NCI-H2171 treated with DMSO at 0.1 percent for 48 hours (cell line): Measurements from ENCODE around the gene TSNAX.
"Not testable (repeated sequence)": the region's sequence is repeated elsewhere in the genome, so short reads cannot be mapped to it uniquely, and the experiment has no call there.

Source experiments
- DNase-seq: peaks from one replicate; lab custom pipeline; 2025; lab: John Stamatoyannopoulos, UW

The TSNAX gene

GRCh38 chr1:231528172-231529029 lies at the start of gene TSNAX:
Gene TSNAX (plus strand): TSS chr1:231528669. CDS start chr1:231528811, 142 bp downstream.
- peak; percentile 94 for DNase-seq

GRCh38 chr1:231478811-231479210 lies 49.7 kb upstream of the TSNAX start:
- no peak for DNase-seq

GRCh38 chr1:231480008-231480407 lies 48.5 kb upstream of the TSNAX start:
- no peak for DNase-seq

GRCh38 chr1:231481289-231481688 lies 47.2 kb upstream of the TSNAX start:
- no peak for DNase-seq

GRCh38 chr1:231485029-231485784 lies 43.3 kb upstream of the TSNAX start:
- no peak for DNase-seq

- peak; percentile 35 for DNase-seq
Measured at GRCh38 chr1:231487019-231487418, 41.5 kb upstream of the TSNAX start.

GRCh38 chr1:231487910-231488309 lies 40.6 kb upstream of the TSNAX start:
- no peak for DNase-seq

GRCh38 chr1:231493421-231494185 lies 34.9 kb upstream of the TSNAX start:
- DNase-seq: no peak

- no peak for DNase-seq
Measured at GRCh38 chr1:231494439-231495110, 33.9 kb upstream of the TSNAX start.

GRCh38 chr1:231497629-231498152 lies 30.8 kb upstream of the TSNAX start:
- no peak for DNase-seq

GRCh38 chr1:231499148-231499763 lies 29.2 kb upstream of the TSNAX start:
- no peak for DNase-seq

- no peak for DNase-seq
Measured at GRCh38 chr1:231500666-231501065, 27.8 kb upstream of the TSNAX start.

GRCh38 chr1:231503168-231503567 lies 25.3 kb upstream of the TSNAX start:
- not testable (repeated sequence) for DNase-seq

GRCh38 chr1:231507476-231508355 lies 20.8 kb upstream of the TSNAX start:
- DNase-seq: no peak

- no peak for DNase-seq
Measured at GRCh38 chr1:231508497-231508896, 20.0 kb upstream of the TSNAX start.

- no peak for DNase-seq
Measured at GRCh38 chr1:231508941-231509340, 19.5 kb upstream of the TSNAX start.

GRCh38 chr1:231512147-231512698 lies 16.2 kb upstream of the TSNAX start:
- no peak for DNase-seq

- DNase-seq: no peak
Measured at GRCh38 chr1:231515748-231516147, 12.7 kb upstream of the TSNAX start.

- DNase-seq: no peak
Measured at GRCh38 chr1:231517076-231517475, 11.4 kb upstream of the TSNAX start.
